ENCODE data around the gene TADA3.

Gene TADA3

GRCh38 chr3:9812870-9813483 is 20.7 kb upstream of the TADA3 start:
- FAIRE-seq (no peak), DNase-seq (ENCODE audit: insufficient read length, low spot score) (no peak)
- TF ChIP-seq POLR2AphosphoS5 (IDR thresholded peaks at IDR 0.05; ENCODE audit: low read depth, low read length) (peak; percentile 49), POLR2A (IDR thresholded peaks at IDR 0.05; ENCODE audit: low read depth, low read length) (peak; percentile 39; the same call in 1 of the 2 replicates), PAX5 (IDR thresholded peaks at IDR 0.05; ENCODE audit: insufficient read depth, low read length, severe bottlenecking) (no peak), POU2F2 (IDR thresholded peaks at IDR 0.05; ENCODE audit: low read depth, low read length) (no peak), TAF1 (IDR thresholded peaks at IDR 0.05; ENCODE audit: low read depth, low read length) (no peak), SPI1 (IDR thresholded peaks at IDR 0.05; ENCODE audit: low read depth, low read length) (no peak)

GRCh38 chr3:9810846-9811245 is 18.6 kb upstream of the TADA3 start:
- DNase-seq (ENCODE audit: insufficient read length, low spot score) (no peak), FAIRE-seq (no peak)
- no peak for TF ChIP-seq PAX5 (IDR thresholded peaks at IDR 0.05; ENCODE audit: insufficient read depth, low read length, severe bottlenecking)
- 0 out of 2 replicates have a peak, but pooled peaks have one; percentile 41 for TF ChIP-seq POLR2A (IDR thresholded peaks at IDR 0.05; ENCODE audit: low read depth, low read length)

- 0 out of 2 replicates have a peak, but pooled peaks have one; percentile 34 for TF ChIP-seq POLR2AphosphoS5 (IDR thresholded peaks at IDR 0.05; ENCODE audit: low read depth, low read length)
- no peak for TF ChIP-seq SPI1 (IDR thresholded peaks at IDR 0.05; ENCODE audit: low read depth, low read length)
- TF ChIP-seq POU2F2 (IDR thresholded peaks at IDR 0.05; ENCODE audit: low read depth, low read length): no peak
- TF ChIP-seq TAF1 (IDR thresholded peaks at IDR 0.05; ENCODE audit: low read depth, low read length): no peak
- TF ChIP-seq PAX5 (IDR thresholded peaks at IDR 0.05; ENCODE audit: insufficient read depth, low read length, severe bottlenecking): no peak
- DNase-seq (ENCODE audit: insufficient read length, low spot score): no peak
- FAIRE-seq: no peak
Observed at GRCh38 chr3:9810433-9810770, 18.1 kb upstream of the TADA3 start.

- peak; percentile 80 for FAIRE-seq
- TF ChIP-seq SPI1 (IDR thresholded peaks at IDR 0.05; ENCODE audit: low read depth, low read length) (0 out of 2 replicates have a peak, but pooled peaks have one; percentile 0), TAF1 (IDR thresholded peaks at IDR 0.05; ENCODE audit: low read depth, low read length) (0 out of 2 replicates have a peak, but pooled peaks have one; percentile 13), POU2F2 (IDR thresholded peaks at IDR 0.05; ENCODE audit: low read depth, low read length) (no peak), POLR2A (IDR thresholded peaks at IDR 0.05; ENCODE audit: low read depth, low read length) (peak; percentile 52; the same call in 1 of the 2 replicates), POLR2AphosphoS5 (IDR thresholded peaks at IDR 0.05; ENCODE audit: low read depth, low read length) (peak; percentile 68)
- peak; percentile 62 for DNase-seq (ENCODE audit: insufficient read length, low spot score)
Observed at GRCh38 chr3:9809615-9810432, 17.6 kb upstream of the TADA3 start, which contains the start of gene TTLL3. Gene TTLL3 (plus strand): TSS chr3:9810262. CDS start chr3:9810662, 400 bp downstream.

GRCh38 chr3:9809239-9809614 is 17.0 kb upstream of the TADA3 start:
- FAIRE-seq: no peak
- TF ChIP-seq POLR2A (IDR thresholded peaks at IDR 0.05; ENCODE audit: low read depth, low read length) (no peak), TAF1 (IDR thresholded peaks at IDR 0.05; ENCODE audit: low read depth, low read length) (no peak), PAX5 (IDR thresholded peaks at IDR 0.05; ENCODE audit: insufficient read depth, low read length, severe bottlenecking) (no peak), POLR2AphosphoS5 (IDR thresholded peaks at IDR 0.05; ENCODE audit: low read depth, low read length) (no peak), SPI1 (IDR thresholded peaks at IDR 0.05; ENCODE audit: low read depth, low read length) (0 out of 2 replicates have a peak, but pooled peaks have one; percentile 0)
- no peak for DNase-seq (ENCODE audit: insufficient read length, low spot score)

- DNase-seq (ENCODE audit: insufficient read length, low spot score) (peak; percentile 56), FAIRE-seq (peak; percentile 60)
- TF ChIP-seq POLR2A (IDR thresholded peaks at IDR 0.05; ENCODE audit: low read depth, low read length) (peak; percentile 46), TAF1 (IDR thresholded peaks at IDR 0.05; ENCODE audit: low read depth, low read length) (no peak), POLR2AphosphoS5 (IDR thresholded peaks at IDR 0.05; ENCODE audit: low read depth, low read length) (peak; percentile 47; the same call in 1 of the 2 replicates), POU2F2 (IDR thresholded peaks at IDR 0.05; ENCODE audit: low read depth, low read length) (peak; percentile 67), PAX5 (IDR thresholded peaks at IDR 0.05; ENCODE audit: insufficient read depth, low read length, severe bottlenecking) (no peak), SPI1 (IDR thresholded peaks at IDR 0.05; ENCODE audit: low read depth, low read length) (no peak)
Observed at GRCh38 chr3:9808345-9809037, 16.2 kb upstream of the TADA3 start.

GRCh38 chr3:9807981-9808344 is 15.7 kb upstream of the TADA3 start:
- DNase-seq (ENCODE audit: insufficient read length, low spot score): no peak
- FAIRE-seq: no peak
- TF ChIP-seq SPI1 (IDR thresholded peaks at IDR 0.05; ENCODE audit: low read depth, low read length) (no peak), TAF1 (IDR thresholded peaks at IDR 0.05; ENCODE audit: low read depth, low read length) (no peak), POU2F2 (IDR thresholded peaks at IDR 0.05; ENCODE audit: low read depth, low read length) (no peak), POLR2AphosphoS5 (IDR thresholded peaks at IDR 0.05; ENCODE audit: low read depth, low read length) (no peak), POLR2A (IDR thresholded peaks at IDR 0.05; ENCODE audit: low read depth, low read length) (no peak), PAX5 (IDR thresholded peaks at IDR 0.05; ENCODE audit: insufficient read depth, low read length, severe bottlenecking) (no peak)

GRCh38 chr3:9806688-9807589 is 14.7 kb upstream of the TADA3 start:
- TF ChIP-seq TAF1 (IDR thresholded peaks at IDR 0.05; ENCODE audit: low read depth, low read length): no peak
- TF ChIP-seq POLR2AphosphoS5 (IDR thresholded peaks at IDR 0.05; ENCODE audit: low read depth, low read length): no peak
- TF ChIP-seq SPI1 (IDR thresholded peaks at IDR 0.05; ENCODE audit: low read depth, low read length): no peak
- TF ChIP-seq POLR2A (IDR thresholded peaks at IDR 0.05; ENCODE audit: low read depth, low read length): no peak; the same call in 1 of the 2 replicates
- TF ChIP-seq PAX5 (IDR thresholded peaks at IDR 0.05; ENCODE audit: insufficient read depth, low read length, severe bottlenecking): no peak
- TF ChIP-seq POU2F2 (IDR thresholded peaks at IDR 0.05; ENCODE audit: low read depth, low read length): no peak
- FAIRE-seq: no peak
- DNase-seq (ENCODE audit: insufficient read length, low spot score): no peak

Data from GM12891 (cell line).